Right hindlimb (tissue), 1 donor: ENCODE measurements around the gene NRDC.
"Not testable (repeated sequence)": the region's sequence is repeated elsewhere in the genome, so short reads cannot be mapped to it uniquely, and the experiment has no call there.

ENCODE experiments used
- DNase-seq: peaks from one replicate; pipeline ENCODE4 v3.0.0-alpha.2; 2018

NRDC gene

GRCh38 chr1:51894748-51895147 lies 16.2 kb upstream of the NRDC start:
- DNase-seq, result not testable (repeated sequence)

GRCh38 chr1:51878308-51878615 lies 265 bp downstream of the NRDC start:
- no peak for DNase-seq

- DNase-seq, result no peak
Measured at GRCh38 chr1:51877434-51878307, 856 bp downstream of the NRDC start.

GRCh38 chr1:51875836-51876235 lies 2.7 kb downstream of the NRDC start:
- no peak for DNase-seq

- no peak for DNase-seq
Measured at GRCh38 chr1:51875291-51875772, 3.2 kb downstream of the NRDC start.

- DNase-seq, result not testable (repeated sequence)
Measured at GRCh38 chr1:51873270-51873669, 5.3 kb downstream of the NRDC start.

GRCh38 chr1:51871351-51871975 lies 7.1 kb downstream of the NRDC start:
- DNase-seq, result no peak

- no peak for DNase-seq
Measured at GRCh38 chr1:51870603-51871350, 7.8 kb downstream of the NRDC start.

GRCh38 chr1:51867479-51868232 lies 10.9 kb downstream of the NRDC start:
- no peak for DNase-seq

GRCh38 chr1:51863384-51863783 lies 15.1 kb downstream of the NRDC start:
- no peak for DNase-seq

GRCh38 chr1:51861669-51862068 lies 16.9 kb downstream of the NRDC start:
- no peak for DNase-seq

- no peak for DNase-seq
Measured at GRCh38 chr1:51859735-51860134, 18.8 kb downstream of the NRDC start.

- no peak for DNase-seq
Measured at GRCh38 chr1:51859333-51859732, 19.2 kb downstream of the NRDC start.

GRCh38 chr1:51858892-51859291 lies 19.6 kb downstream of the NRDC start:
- DNase-seq, result no peak

- DNase-seq, result no peak
Measured at GRCh38 chr1:51856745-51857144, 21.8 kb downstream of the NRDC start.

- no peak for DNase-seq
Measured at GRCh38 chr1:51855624-51856023, 22.9 kb downstream of the NRDC start.

GRCh38 chr1:51853360-51853759 lies 25.2 kb downstream of the NRDC start:
- DNase-seq, result no peak

GRCh38 chr1:51851882-51852396 lies 26.6 kb downstream of the NRDC start:
- no peak for DNase-seq

- no peak for DNase-seq
Measured at GRCh38 chr1:51850420-51851223, 27.9 kb downstream of the NRDC start.

- DNase-seq, result no peak
Measured at GRCh38 chr1:51847294-51847920, 31.1 kb downstream of the NRDC start.

GRCh38 chr1:51843948-51844347 lies 34.6 kb downstream of the NRDC start:
- DNase-seq, result no peak
